Heart left ventricle (tissue), 16 donors: Measurements from ENCODE around the gene IFIT1. TPM values are rescaled to one million over a fixed set of nuclear protein-coding genes. Genes with fewer than 3 reads are reported as not detected.

ENCODE experiments used
- ATAC-seq, 4 donors: fragments of 200-7000 bp; cut with Tn5 transposase; one replicate each; pipeline ENCODE4 v1.9.1; 2020 to 2022; ENCODE audit warnings: moderate library complexity in 4 of 4, mild to moderate bottlenecking in 3 of 4, moderate number of reproducible peaks in 1 of 4
- DNase-seq, 5 donors: peaks; one replicate each; pipeline ENCODE4 v3.0.0-alpha.2; 2020
- H3K27ac ChIP-seq, 12 donors: fragments of 200-600 bp; sonication (generic) in 4 of 12; one replicate each; pipeline versions ENCODE4 v1.5.0 to v1.8.0; 2016 to 2022; ENCODE audit warnings: mild to moderate bottlenecking in 2 of 12
- H3K27me3 ChIP-seq, 9 donors: fragments of 200-600 bp; sonication (generic) in 2 of 9; one replicate each; pipeline versions ENCODE4 v1.5.1 to v1.8.0; 2016 to 2022; ENCODE audit warnings: mild to moderate bottlenecking in 3 of 9
- H3K36me3 ChIP-seq, 9 donors: fragments of 200-600 bp; sonication (generic) in 2 of 9; one replicate each; pipeline versions ENCODE4 v1.5.0 to v1.8.0; 2018 to 2022; ENCODE audit warnings: mild to moderate bottlenecking in 2 of 9
- H3K4me1 ChIP-seq, 12 donors: fragments of 200-600 bp; sonication (generic) in 4 of 12; one replicate each; pipeline versions ENCODE4 v1.5.0 to v1.8.0; 2016 to 2022; ENCODE audit warnings: mild to moderate bottlenecking in 3 of 12
- H3K4me3 ChIP-seq, 12 donors: fragments of 200-600 bp; sonication (generic) in 4 of 12; one replicate each; pipeline versions ENCODE4 v1.5.0 to v1.8.0; 2017 to 2022; ENCODE audit warnings: mild to moderate bottlenecking in 9 of 12, moderate library complexity in 4 of 12
- H3K9me3 ChIP-seq, 12 donors: fragments of 200-600 bp; sonication (generic) in 4 of 12; one replicate each; pipeline versions ENCODE4 v1.5.0 to v1.8.0; 2016 to 2022; ENCODE audit warnings: mild to moderate bottlenecking in 1 of 12
- CTCF ChIP-seq, 12 donors: fragments of 200-600 bp; sonication (generic) in 4 of 12; IDR thresholded peaks; one replicate each; pipeline versions ENCODE4 v1.5.0 to v1.8.0; 2018 to 2022; ENCODE audit warnings: antibody characterized with exemption in 12 of 12, mild to moderate bottlenecking in 5 of 12
- POLR2A ChIP-seq, 2 donors: fragments of 450-650 bp; IDR thresholded peaks; one replicate each; pipeline ENCODE4 v1.6.1; 2017; ENCODE audit warnings: antibody characterized with exemption in 2 of 2, mild to moderate bottlenecking in 2 of 2, moderate library complexity in 2 of 2
- WGBS, 4 donors: extraction: QIAGEN DNeasy Blood & Tissue Kit in 2 of 4; methylation state at CpG; one replicate each; pipeline versions ENCODE4 v1.1.5 to v1.1.7; 2013 to 2018; 5-methylcytosine and 5-hydroxymethylcytosine counted together
- intact Hi-C, 10 donors: fragments of 100-400 bp; cut with DNase I; formaldehyde crosslinking; loops; one replicate each; pipeline versions ENCODE4 v1.11.1 to v1.14.2; 2022
- polyA plus RNA-seq, 2 donors: library from polyadenylated mRNA; stranded (reverse); fragments of 200-250 nt; gene quantifications; one replicate each; pipeline ENCODE4 v1.2.3, GENCODE V29; 2013
- total RNA-seq, 9 donors: library from RNA; depleted of rRNA in 2 of 9; stranded (reverse); fragments of >200 nt in 2 of 9; fragmentation: NEBNext Ultra II Directional in 3 of 9; extraction: Animal tissue kit (Norgen Biotek cat#: 25700) in 3 of 9; gene quantifications; one replicate each; pipeline versions ENCODE4 v1.1.0 to v1.2.4, GENCODE V29; 2016 to 2023
- donor health status: ischemic (EF 13 %, LVEDD 7.1; RV severe dilation, severe dysfunction).
- donor health status: healthy with polysubstance abuse.
- donor health status: DM: no; HTN: yes; CAD: no.
- donor health status: DM: no; HTN: no; CAD: no.
- donor health status: ischemic (EF 25% LVEDD 6.9; RV normal size, moderate dysfunction).
- donor health status: ischemic (EF 25% LVEDD 5.7; RV mildly dilated, moderate dysfunction).
- donor health status: healthy.
- donor health status: DM: yes; HTN: yes; CAD: no.
- donor health status: ischemic (EF 35%, LVEDD 5.7; RV mildly dilated, moderate dysfunction).
- donor health status: nonischemic (EF 11% LVEDD 7.7; RV severe dilation, severe dysfunction).
- donor health status: DM: yes; HTN: yes; CAD: no.
- donor health status: PGD.
- donor health status: ischemic (EF 29% LVEDD 5.4; RV normal size, mild dysfunction).
- donor health status: nonischemic (EF 23%, LVEDD 6.1; RV moderate dilation, normal function).

The IFIT1 gene
- total and polyA plus RNA-seq, 11 donors: 5.5 to 58.2 (median 25.4) TPM

DNA sequence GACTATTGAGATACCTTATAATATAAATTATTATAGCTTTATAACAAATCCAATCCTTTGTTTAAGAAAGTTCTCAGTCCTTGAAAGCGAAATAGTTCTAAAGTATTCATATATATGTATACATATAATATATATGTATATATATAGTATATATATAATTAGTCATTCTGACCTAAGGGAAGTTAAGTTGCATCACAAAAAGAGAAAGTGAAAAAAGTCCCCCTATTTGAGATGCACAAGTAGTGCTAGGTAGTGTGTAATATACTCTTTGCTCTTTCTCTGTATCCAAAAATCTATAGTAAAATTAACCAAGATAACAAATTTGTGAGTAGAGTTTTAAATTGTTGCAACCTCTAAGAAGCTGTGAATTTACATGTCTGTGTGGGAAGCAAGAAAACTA, 27.9 kb upstream of the IFIT1 start:
- no peak for DNase-seq
- TF ChIP-seq POLR2A (IDR thresholded peaks at IDR 0.05) (no peak), CTCF (IDR thresholded peaks at IDR 0.05) (no peak)

GRCh38 chr10:89367529-89367928, 24.9 kb upstream of the IFIT1 start:
- no peak for DNase-seq
- H3K9me3 ChIP-seq: no peaks in the 10 kb centered on the region
- intact Hi-C loops: no loop called here
- TF ChIP-seq CTCF (IDR thresholded peaks at IDR 0.05) (no peak), POLR2A (IDR thresholded peaks at IDR 0.05) (no peak)
- no peak overlapping the region for H3K4me3 ChIP-seq
- H3K27ac ChIP-seq: peak overlapping the region in 1 of 12 donors; percentile 52
- peak in 1 of 4 donors; percentile 12 for ATAC-seq
- peaks cover 0 to 38% (median 11%) of the 10 kb centered on the region in 12 donors for H3K4me1 ChIP-seq
- WGBS, 4 donors: 60 to 72% (median 70%) methylated on average over 4 of the region's 4 CpGs
- H3K27me3 ChIP-seq: no peaks in the 10 kb centered on the region
- no peaks in the 10 kb centered on the region for H3K36me3 ChIP-seq

More for the DNA sequence above, 27.9 kb upstream of the IFIT1 start:
- no peak overlapping the region for H3K27ac ChIP-seq
- intact Hi-C loops: no loop called here
- no peak overlapping the region for H3K4me3 ChIP-seq
- peaks cover 0 to 36% (median 11%) of the 10 kb centered on the region in 12 donors for H3K4me1 ChIP-seq
- H3K9me3 ChIP-seq: no peaks in the 10 kb centered on the region
- no peaks in the 10 kb centered on the region for H3K27me3 ChIP-seq
- 95 to 100% (median 99%) methylated on average over 1 of the region's 1 CpG for WGBS, 4 donors
- ATAC-seq: no peak
- no peaks in the 10 kb centered on the region for H3K36me3 ChIP-seq

- Histone ChIP-seq H3K27ac (peak overlapping the region in 1 of 12 donors; percentile 52), H3K4me1 (peaks cover 0 to 38% (median 12%) of the 10 kb centered on the region in 12 donors), H3K4me3 (no peak overlapping the region), H3K27me3 (no peaks in the 10 kb centered on the region), H3K9me3 (no peaks in the 10 kb centered on the region), H3K36me3 (no peaks in the 10 kb centered on the region)
- DNase-seq (no peak), ATAC-seq (no peak)
- WGBS, 4 donors: 65 to 80% (median 78%) methylated on average over 1 of the region's 1 CpG
- intact Hi-C loops: no loop called here
- TF ChIP-seq POLR2A (IDR thresholded peaks at IDR 0.05) (no peak), CTCF (IDR thresholded peaks at IDR 0.05) (no peak)
Measured at GRCh38 chr10:89368129-89368528, 24.3 kb upstream of the IFIT1 start.

DNA sequence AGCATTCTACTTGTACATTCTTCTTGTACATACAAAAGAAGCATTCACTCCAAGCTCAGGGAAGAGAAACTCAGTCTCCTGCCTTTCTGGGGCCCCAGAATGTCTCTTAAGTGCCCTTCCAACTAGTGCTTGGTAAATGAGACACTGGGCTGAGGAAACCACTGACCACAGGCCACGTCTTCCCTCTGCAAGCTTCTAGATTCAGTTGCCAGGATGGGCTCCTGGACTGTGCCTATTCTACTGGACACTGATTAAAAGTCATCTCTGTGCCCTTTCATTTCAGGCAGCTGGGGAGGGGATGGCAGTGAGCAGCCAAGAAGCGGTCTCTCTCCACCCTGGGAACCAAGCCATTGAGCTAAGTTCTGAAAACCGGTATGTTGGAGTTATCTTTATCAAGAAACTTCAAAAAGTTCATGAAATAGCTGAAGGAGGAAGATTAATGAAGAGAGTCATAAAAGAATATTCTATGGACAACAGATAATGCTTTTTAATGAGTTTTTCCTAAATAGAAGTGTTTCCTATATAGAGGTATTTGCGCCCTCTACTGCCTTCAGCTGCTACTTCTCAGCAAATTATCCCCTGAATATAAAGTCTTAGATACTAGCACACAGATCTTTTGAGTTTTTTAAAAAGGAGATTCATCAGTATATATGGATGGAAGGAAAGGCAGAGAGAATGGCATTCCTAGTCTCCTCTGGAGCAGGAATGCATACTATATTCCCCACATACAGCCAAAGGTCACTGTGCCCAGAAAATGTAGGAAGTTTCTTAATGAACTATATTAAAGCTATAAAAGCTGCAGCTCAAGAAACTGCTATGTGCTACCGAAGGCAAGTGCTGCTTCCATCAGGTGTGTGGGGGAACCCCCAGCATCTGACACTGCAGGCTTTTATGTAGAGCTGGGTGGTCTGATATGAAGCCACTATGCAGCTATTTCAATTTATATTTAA, 23.0 kb upstream of the IFIT1 start:
- no peak overlapping the region for H3K4me3 ChIP-seq
- no peaks in the 10 kb centered on the region for H3K27me3 ChIP-seq
- ATAC-seq (peak; percentile 9 to 58 (median 32)), DNase-seq (no peak)
- WGBS, 4 donors: 56 to 64% (median 62%) methylated on average over 5 of the region's 5 CpGs
- H3K36me3 ChIP-seq: no peaks in the 10 kb centered on the region
- H3K9me3 ChIP-seq: no peaks in the 10 kb centered on the region
- H3K27ac ChIP-seq: peak overlapping the region in 2 of 12 donors; percentile 39 to 44
- TF ChIP-seq POLR2A (IDR thresholded peaks at IDR 0.05) (no peak), CTCF (IDR thresholded peaks at IDR 0.05) (peak in 11 of 12 donors; percentile 23 to 69 (median 52))
- H3K4me1 ChIP-seq: peaks cover 6 to 42% (median 23%) of the 10 kb centered on the region in 12 donors
- intact Hi-C loops: loop anchor here in 1 of 10 donors (5.0 kb wide), 1 partner anchor 42 kb away; the partner anchor contains the start of gene IFIT3
